HG03280 (cell line): ENCODE results near the gene BABAM2.

Experiments
- ATAC-seq: cut with Tn5 transposase; IDR thresholded peaks from one replicate; pipeline ENCODE4 v1.9.1; 2021; ENCODE audit warnings: mild to moderate bottlenecking, moderate library complexity; ENCODE audit not compliant: unreplicated experiment

Gene BABAM2

GRCh38 chr2:28055325-28055970, 164.9 kb downstream of the BABAM2 start:
- no peak for ATAC-seq

GRCh38 chr2:28058791-28059190, 168.3 kb downstream of the BABAM2 start:
- no peak for ATAC-seq

GRCh38 chr2:28062867-28063266, 172.3 kb downstream of the BABAM2 start:
- no peak for ATAC-seq

GRCh38 chr2:28063492-28063962, 173.0 kb downstream of the BABAM2 start:
- no peak for ATAC-seq

GRCh38 chr2:28067602-28068001, 177.1 kb downstream of the BABAM2 start:
- no peak for ATAC-seq

- ATAC-seq: no peak
Measured at GRCh38 chr2:28068088-28068487, 177.6 kb downstream of the BABAM2 start.

GRCh38 chr2:28068527-28068926, 178.0 kb downstream of the BABAM2 start:
- no peak for ATAC-seq

GRCh38 chr2:28071221-28071620, 180.7 kb downstream of the BABAM2 start:
- ATAC-seq: no peak

- ATAC-seq: no peak
Measured at GRCh38 chr2:28074137-28074536, 183.6 kb downstream of the BABAM2 start.

- no peak for ATAC-seq
Measured at GRCh38 chr2:28080911-28081310, 190.4 kb downstream of the BABAM2 start.

GRCh38 chr2:28082131-28082530, 191.6 kb downstream of the BABAM2 start:
- ATAC-seq: no peak

- ATAC-seq: no peak
Measured at GRCh38 chr2:28083476-28083875, 192.9 kb downstream of the BABAM2 start.

- ATAC-seq: no peak
Measured at GRCh38 chr2:28084564-28084963, 194.0 kb downstream of the BABAM2 start.

- no peak for ATAC-seq
Measured at GRCh38 chr2:28085201-28085600, 194.7 kb downstream of the BABAM2 start.

GRCh38 chr2:28086611-28087010, 196.1 kb downstream of the BABAM2 start:
- no peak for ATAC-seq

- ATAC-seq: no peak
Measured at GRCh38 chr2:28088970-28089369, 198.4 kb downstream of the BABAM2 start.

GRCh38 chr2:28089486-28089885, 199.0 kb downstream of the BABAM2 start:
- no peak for ATAC-seq

GRCh38 chr2:28093308-28093707, 202.8 kb downstream of the BABAM2 start:
- no peak for ATAC-seq

GRCh38 chr2:28093768-28094167, 203.2 kb downstream of the BABAM2 start:
- ATAC-seq: no peak

GRCh38 chr2:28094739-28095138, 204.2 kb downstream of the BABAM2 start:
- ATAC-seq: no peak

GRCh38 chr2:28095622-28096021, 205.1 kb downstream of the BABAM2 start:
- no peak for ATAC-seq

- ATAC-seq: no peak
Measured at GRCh38 chr2:28096421-28096820, 205.9 kb downstream of the BABAM2 start.
